ENCODE results near the gene ZNFX1.
"Not testable (repeated sequence)": the region's sequence is repeated elsewhere in the genome, so short reads cannot be mapped to it uniquely, and the experiment has no call there.

The ZNFX1 gene

DNA sequence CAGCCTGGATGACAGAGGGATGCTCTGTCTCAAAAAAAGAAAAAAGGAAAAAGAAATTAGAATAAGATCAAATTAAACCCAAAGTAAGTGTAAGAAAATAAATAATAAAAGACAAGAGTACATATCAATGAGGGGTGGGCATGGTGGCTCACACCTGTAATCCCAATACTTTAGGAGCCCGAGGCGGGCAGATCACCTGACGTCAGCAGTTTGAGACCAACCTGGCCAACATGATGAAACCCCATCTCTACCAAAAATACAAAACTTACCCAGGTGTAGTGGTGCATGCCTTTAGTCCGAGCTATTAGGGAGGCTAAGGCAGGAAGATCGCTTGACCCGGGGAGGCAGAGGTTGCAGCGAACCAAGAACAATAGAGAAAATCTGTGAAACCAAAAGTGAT is 74.8 kb downstream of the ZNFX1 start:
- no peak for DNase-seq (ENCODE audit: extremely low read depth, low read depth)
- no peak for TF ChIP-seq CTCF (IDR thresholded peaks at IDR 0.05; ENCODE audit: low read depth, low read length)

- no peak for DNase-seq (ENCODE audit: extremely low read depth, low read depth)
- TF ChIP-seq CTCF (IDR thresholded peaks at IDR 0.05; ENCODE audit: low read depth, low read length): no peak
Measured at GRCh38 chr20:49199729-49200293, 78.0 kb downstream of the ZNFX1 start.

GRCh38 chr20:49192944-49193518 is 84.8 kb downstream of the ZNFX1 start:
- DNase-seq (ENCODE audit: extremely low read depth, low read depth): not testable (repeated sequence)

All from AG09319 (cell line).